Cardiac fibroblast (primary cell): ENCODE measurements around the gene LAPTM5.
A peak's percentile ranks its signal among the peaks of the same experiment; 100 is the strongest.

Experiments used
- DNase-seq, 2 donors: peaks; one replicate each; pipeline versions ENCODE4 v3.0.0 to v3.0.0-alpha.2; 2010; ENCODE audit warnings: low read depth in 2 of 2
- H3K4me3 ChIP-seq, 2 donors: replicated peaks in 1 of 2; 1 replicate in 1 of 2; 2 replicates in 1 of 2; pipeline ENCODE4 v1.5.1; 2011; ENCODE audit warnings: low read depth in 2 of 2, low read length in 2 of 2, mild to moderate bottlenecking in 2 of 2, moderate library complexity in 1 of 2
- TF ChIP-seq, protein P1 (sequence below): IDR thresholded peaks from one replicate; pipeline ENCODE4 v1.5.1; 2011; ENCODE audit warnings: low read depth, mild to moderate bottlenecking, low read length, inconsistent platforms

LAPTM5 gene

DNA sequence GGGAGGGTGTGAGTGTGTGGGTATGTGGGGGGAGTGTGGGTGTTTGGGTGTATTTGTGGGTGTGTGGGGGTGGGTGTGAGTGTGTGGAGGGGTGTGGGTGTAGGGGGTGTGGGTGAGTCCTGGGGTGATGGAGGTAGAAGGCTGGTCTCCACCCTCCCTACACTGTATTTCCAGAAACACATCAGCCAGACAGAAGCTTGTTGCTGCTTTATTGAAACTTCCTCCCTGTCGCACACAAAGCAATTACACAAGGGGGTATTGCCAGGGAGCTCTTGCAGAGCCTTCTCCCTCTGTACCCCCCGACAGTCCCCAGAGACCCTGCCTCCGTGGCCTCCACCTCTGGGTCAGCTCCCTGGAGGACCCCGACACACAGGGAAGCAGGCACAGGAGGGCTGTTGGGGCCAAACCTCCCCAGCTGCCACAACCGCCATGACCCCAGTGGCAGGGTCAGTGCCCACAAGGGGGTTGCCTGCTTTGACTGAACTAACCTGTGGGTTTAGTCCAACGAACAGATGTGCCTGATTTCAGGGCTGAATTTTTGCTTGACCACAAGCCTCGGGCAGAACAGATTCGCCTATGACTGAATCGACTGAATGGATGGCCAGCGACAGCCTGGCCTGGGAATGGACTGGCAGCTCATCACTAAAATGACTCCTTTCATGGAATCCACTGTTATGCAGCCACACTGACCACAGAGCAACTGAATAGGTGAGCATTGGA lies 25.1 kb downstream of the LAPTM5 start:
- TF ChIP-seq, protein P1, sequence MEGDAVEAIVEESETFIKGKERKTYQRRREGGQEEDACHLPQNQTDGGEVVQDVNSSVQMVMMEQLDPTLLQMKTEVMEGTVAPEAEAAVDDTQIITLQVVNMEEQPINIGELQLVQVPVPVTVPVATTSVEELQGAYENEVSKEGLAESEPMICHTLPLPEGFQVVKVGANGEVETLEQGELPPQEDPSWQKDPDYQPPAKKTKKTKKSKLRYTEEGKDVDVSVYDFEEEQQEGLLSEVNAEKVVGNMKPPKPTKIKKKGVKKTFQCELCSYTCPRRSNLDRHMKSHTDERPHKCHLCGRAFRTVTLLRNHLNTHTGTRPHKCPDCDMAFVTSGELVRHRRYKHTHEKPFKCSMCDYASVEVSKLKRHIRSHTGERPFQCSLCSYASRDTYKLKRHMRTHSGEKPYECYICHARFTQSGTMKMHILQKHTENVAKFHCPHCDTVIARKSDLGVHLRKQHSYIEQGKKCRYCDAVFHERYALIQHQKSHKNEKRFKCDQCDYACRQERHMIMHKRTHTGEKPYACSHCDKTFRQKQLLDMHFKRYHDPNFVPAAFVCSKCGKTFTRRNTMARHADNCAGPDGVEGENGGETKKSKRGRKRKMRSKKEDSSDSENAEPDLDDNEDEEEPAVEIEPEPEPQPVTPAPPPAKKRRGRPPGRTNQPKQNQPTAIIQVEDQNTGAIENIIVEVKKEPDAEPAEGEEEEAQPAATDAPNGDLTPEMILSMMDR: no peak
- no peak overlapping the region for H3K4me3 ChIP-seq
- DNase-seq: peak in 1 of 2 donors; percentile 9

DNA sequence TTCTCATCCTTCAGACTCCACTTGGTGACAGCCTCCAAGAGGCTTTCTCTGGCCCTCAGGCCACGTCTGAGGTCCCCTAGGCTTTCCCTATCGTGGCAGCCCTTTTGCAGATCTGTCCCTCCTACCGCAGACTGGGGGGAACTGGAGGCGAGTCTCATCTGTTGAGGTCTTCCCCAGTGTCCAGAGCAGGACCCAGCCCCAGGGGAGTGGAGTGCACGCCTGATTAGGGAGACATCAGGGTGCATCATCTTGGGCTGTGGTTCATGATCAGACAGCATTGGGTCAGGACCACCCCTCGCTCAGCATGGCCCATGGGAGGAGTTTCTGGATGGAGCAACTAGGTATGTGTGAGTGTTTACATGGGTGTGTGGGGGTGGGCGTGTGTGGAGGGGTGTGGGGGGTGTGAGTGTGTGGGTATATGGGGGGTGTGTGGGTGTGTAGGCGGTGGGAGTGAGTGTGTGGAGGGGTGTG lies 25.7 kb downstream of the LAPTM5 start:
- no peak for DNase-seq
- H3K4me3 ChIP-seq: no peak overlapping the region
- TF ChIP-seq, protein P1: no peak

DNA sequence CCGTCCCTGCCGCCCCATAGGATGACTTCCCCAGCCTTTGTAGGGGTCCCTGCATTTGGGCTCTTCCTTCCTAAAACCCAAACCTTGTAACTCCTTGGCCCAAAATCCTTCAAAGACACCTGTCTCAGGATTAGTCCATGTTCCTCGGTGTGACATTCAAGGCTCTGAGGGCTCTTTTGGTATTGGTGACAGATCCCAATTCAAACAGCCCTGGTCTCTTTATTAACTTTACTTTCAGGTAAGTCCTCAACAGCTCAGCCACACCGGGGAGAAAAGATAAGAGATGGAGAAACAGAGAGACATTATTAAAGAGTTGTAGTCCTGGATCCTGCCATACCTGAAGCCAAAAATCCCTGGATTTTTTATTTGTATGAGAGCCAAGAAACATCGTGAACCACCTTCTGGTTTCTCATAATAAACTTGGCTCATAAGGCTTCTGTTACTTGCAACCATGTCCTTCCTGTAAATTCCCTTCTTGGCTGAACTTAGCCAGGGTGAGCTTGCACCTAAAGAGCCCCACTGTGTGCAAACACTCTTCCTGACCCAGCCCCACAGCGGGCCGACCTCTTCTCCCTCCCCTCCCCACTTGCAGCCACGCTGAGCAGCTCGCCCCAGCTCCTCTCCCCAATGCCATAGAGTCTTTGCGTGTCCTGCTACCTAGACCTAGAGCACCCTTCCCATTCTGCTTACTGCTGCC lies 26.3 kb downstream of the LAPTM5 start:
- H3K4me3 ChIP-seq: no peak overlapping the region
- no peak for DNase-seq
- TF ChIP-seq, protein P1: no peak

DNA sequence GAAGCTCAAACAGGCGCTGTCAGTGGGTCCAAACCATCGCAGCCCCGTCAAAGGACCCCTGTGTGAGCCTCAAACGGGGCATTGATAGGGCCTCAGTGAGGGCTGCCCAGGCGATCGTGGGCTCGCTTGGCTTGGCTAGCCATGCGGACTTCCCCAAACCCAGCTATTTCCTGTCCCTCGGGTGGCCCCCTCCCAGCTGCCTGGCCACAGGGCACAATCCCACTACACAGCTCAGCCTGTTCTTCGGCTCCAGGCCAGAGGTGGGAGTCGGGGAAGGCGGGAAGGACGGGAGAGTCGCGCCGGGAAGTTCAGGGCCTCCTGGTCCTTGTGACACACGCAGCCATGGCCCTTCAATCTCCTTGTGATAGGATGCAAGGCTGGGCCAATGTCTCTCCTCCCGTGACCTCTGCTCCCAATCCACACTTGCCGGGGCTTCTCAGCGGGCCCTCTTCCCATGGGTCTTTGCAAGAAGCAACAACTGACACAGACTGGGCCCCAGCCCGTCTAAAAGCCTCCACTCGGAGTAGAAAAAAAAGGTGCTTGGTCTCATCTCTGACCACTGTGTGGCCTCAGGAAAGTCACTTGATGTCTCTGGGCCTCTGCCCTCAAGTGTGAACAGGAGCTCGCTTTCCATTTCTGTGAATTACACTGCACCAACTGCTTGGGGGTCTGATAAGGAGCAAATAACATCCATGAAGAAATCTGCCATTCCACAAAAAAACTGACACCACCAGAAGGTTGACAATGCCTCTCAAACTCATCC lies 27.0 kb downstream of the LAPTM5 start:
- TF ChIP-seq, protein P1: no peak
- no peak for DNase-seq
- no peak overlapping the region for H3K4me3 ChIP-seq

DNA sequence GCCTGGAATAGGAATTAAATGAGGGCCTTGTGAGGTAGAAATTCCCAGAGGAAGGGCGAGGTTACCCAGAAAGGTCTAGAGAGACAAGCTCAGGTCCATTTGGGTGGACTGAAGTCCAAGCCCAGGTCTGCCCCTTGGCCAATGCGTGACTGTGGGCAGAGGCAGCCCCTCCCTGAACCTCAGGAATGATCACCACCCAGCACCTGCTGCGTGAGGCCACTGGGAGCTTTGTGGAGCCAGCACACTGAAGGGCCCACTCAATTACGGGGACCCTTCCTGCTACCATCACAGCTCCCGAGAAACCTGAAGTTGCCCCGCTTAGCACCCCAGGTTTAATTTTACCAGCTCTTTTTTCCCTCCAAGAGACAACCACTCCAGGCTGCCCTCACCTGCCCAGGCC lies 27.7 kb downstream of the LAPTM5 start:
- H3K4me3 ChIP-seq: no peak overlapping the region
- DNase-seq: no peak
- TF ChIP-seq, protein P1: no peak

DNA sequence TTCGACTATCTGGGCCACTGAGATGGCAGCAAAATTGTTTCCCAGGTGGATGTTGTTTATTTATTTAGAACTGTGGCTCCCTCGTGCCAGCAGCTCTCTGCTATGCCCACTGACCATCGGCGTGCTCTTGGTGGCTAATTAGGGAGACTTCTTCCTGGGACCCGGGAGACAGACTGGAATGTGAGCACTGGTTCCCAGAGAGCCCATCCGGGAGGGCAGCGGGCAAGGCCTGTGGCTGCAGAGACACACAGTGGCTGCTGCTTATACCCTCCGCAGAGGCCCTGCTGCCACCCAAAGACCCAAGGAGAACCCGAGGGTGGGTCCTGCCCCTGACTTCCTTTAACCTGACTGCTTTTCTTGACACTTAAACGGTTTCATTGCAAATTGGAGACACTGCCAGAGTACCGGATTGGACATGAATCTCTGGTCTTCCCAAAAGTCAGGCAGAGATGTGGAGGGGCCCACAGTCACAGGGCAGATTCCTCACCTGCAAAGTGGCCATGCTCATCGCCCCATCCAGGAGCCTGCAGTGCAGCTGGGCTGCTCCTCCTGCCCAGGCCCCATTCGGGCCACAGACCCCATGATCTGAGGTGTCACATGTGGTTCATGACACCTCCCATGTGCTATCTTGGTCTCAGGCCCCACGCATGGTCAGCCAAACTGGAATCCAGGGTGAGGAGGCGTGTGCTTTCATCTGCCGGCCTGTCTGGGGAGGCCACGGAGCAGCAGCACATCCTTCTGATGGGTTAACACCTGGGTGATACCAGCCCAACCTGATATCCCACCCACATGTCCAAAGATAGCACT lies 28.5 kb downstream of the LAPTM5 start:
- DNase-seq: no peak
- TF ChIP-seq, protein P1: no peak
- H3K4me3 ChIP-seq: no peak overlapping the region
